ENCODE measurements around the gene LRTM1.

Gene LRTM1

GRCh38 chr3:54889731-54890130 lies 38.1 kb downstream of the LRTM1 start:
- no peak overlapping the region for H3K27ac ChIP-seq (ENCODE audit: low read depth, low read length, poor library complexity, severe bottlenecking)
- TF ChIP-seq EZH2 (IDR thresholded peaks at IDR 0.05; ENCODE audit: borderline replicate concordance, low read length) = no peak
- TF ChIP-seq, protein P1, sequence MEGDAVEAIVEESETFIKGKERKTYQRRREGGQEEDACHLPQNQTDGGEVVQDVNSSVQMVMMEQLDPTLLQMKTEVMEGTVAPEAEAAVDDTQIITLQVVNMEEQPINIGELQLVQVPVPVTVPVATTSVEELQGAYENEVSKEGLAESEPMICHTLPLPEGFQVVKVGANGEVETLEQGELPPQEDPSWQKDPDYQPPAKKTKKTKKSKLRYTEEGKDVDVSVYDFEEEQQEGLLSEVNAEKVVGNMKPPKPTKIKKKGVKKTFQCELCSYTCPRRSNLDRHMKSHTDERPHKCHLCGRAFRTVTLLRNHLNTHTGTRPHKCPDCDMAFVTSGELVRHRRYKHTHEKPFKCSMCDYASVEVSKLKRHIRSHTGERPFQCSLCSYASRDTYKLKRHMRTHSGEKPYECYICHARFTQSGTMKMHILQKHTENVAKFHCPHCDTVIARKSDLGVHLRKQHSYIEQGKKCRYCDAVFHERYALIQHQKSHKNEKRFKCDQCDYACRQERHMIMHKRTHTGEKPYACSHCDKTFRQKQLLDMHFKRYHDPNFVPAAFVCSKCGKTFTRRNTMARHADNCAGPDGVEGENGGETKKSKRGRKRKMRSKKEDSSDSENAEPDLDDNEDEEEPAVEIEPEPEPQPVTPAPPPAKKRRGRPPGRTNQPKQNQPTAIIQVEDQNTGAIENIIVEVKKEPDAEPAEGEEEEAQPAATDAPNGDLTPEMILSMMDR (IDR thresholded peaks at IDR 0.05; ENCODE audit: low read length) = no peak
- no peaks in the 10 kb centered on the region for H3K27me3 ChIP-seq (ENCODE audit: insufficient read depth, low read length)
- no peaks in the 10 kb centered on the region for H3K36me3 ChIP-seq (ENCODE audit: insufficient read depth, low read length)
- H3K9ac ChIP-seq (ENCODE audit: low read length) = no peak overlapping the region
- no peaks in the 10 kb centered on the region for H3K9me3 ChIP-seq (ENCODE audit: low read length)
- no peaks in the 10 kb centered on the region for H3F3A ChIP-seq (ENCODE audit: insufficient read depth, low read length)
- no peaks in the 10 kb centered on the region for H4K20me1 ChIP-seq (ENCODE audit: insufficient read depth, low read length)
- H3K4me2 ChIP-seq (ENCODE audit: low read length) = no peak overlapping the region
- H3K4me3 ChIP-seq (ENCODE audit: low read depth, low read length, poor library complexity, severe bottlenecking) = no peak overlapping the region
- H3K9me2 ChIP-seq (ENCODE audit: low read depth, low read length) = no peaks in the 10 kb centered on the region
- H3K4me1 ChIP-seq (ENCODE audit: insufficient read depth, low read length, severe bottlenecking) = no peaks in the 10 kb centered on the region
- H2AFZ ChIP-seq (ENCODE audit: low read length) = no peak overlapping the region
- no peaks in the 10 kb centered on the region for H3K79me2 ChIP-seq (ENCODE audit: insufficient read depth, low read length)

DNA sequence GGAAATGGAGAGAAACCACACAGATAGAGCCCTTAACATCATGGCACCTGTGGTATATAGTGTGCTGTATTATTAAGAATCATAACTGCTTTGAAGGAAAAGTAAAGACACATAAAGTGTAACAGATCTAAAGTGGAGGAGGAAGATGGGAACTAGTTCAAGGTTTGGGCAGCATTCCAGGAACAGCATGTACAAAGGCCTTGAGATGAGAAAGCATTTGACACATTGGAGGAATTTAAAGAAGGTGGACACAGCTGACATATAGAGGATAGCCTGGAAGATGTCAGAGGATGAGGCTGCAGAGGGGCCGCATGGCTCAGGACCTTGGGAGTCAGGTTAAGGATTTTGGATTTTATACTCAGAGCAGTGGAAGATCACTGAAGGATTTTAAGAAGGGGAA lies 39.0 kb downstream of the LRTM1 start:
- no peaks in the 10 kb centered on the region for H3K9me2 ChIP-seq (ENCODE audit: low read depth, low read length)
- H3K4me1 ChIP-seq (ENCODE audit: insufficient read depth, low read length, severe bottlenecking) = no peaks in the 10 kb centered on the region
- no peak overlapping the region for H3K4me2 ChIP-seq (ENCODE audit: low read length)
- H3K9ac ChIP-seq (ENCODE audit: low read length) = no peak overlapping the region
- H3K9me3 ChIP-seq (ENCODE audit: low read length) = no peaks in the 10 kb centered on the region
- H3K4me3 ChIP-seq (ENCODE audit: low read depth, low read length, poor library complexity, severe bottlenecking) = no peak overlapping the region
- no peaks in the 10 kb centered on the region for H4K20me1 ChIP-seq (ENCODE audit: insufficient read depth, low read length)
- H3F3A ChIP-seq (ENCODE audit: insufficient read depth, low read length) = no peaks in the 10 kb centered on the region
- H3K27me3 ChIP-seq (ENCODE audit: insufficient read depth, low read length) = no peaks in the 10 kb centered on the region
- H3K36me3 ChIP-seq (ENCODE audit: insufficient read depth, low read length) = no peaks in the 10 kb centered on the region
- no peaks in the 10 kb centered on the region for H3K79me2 ChIP-seq (ENCODE audit: insufficient read depth, low read length)
- TF ChIP-seq EZH2 (IDR thresholded peaks at IDR 0.05; ENCODE audit: borderline replicate concordance, low read length) = no peak
- TF ChIP-seq, protein P1 (IDR thresholded peaks at IDR 0.05; ENCODE audit: low read length) = no peak
- no peak overlapping the region for H3K27ac ChIP-seq (ENCODE audit: low read depth, low read length, poor library complexity, severe bottlenecking)
- no peak overlapping the region for H2AFZ ChIP-seq (ENCODE audit: low read length)

DNA sequence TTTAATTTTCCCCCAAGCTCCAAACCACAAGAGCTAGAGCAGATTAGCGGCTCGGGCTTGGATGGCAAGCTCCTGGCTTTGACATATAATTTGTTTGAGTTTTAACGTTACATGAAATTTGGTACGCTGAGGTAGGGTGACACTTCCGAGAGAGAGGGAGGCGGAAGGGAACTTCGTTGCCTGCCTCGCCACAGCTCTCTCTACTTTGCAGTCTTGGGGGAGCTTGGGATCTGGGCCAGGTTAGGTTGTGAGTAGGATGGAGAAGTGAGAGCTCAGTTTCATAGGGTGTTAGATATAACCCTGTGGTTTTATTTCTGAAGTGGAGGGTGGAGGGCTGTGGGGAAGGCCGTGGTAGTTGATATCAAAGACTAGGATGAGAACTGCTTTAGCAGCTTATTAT lies 39.7 kb downstream of the LRTM1 start:
- H3K36me3 ChIP-seq (ENCODE audit: insufficient read depth, low read length) = no peaks in the 10 kb centered on the region
- no peaks in the 10 kb centered on the region for H3K9me2 ChIP-seq (ENCODE audit: low read depth, low read length)
- no peaks in the 10 kb centered on the region for H3K9me3 ChIP-seq (ENCODE audit: low read length)
- H3K4me2 ChIP-seq (ENCODE audit: low read length) = no peak overlapping the region
- no peaks in the 10 kb centered on the region for H4K20me1 ChIP-seq (ENCODE audit: insufficient read depth, low read length)
- no peak overlapping the region for H3K4me3 ChIP-seq (ENCODE audit: low read depth, low read length, poor library complexity, severe bottlenecking)
- H3K4me1 ChIP-seq (ENCODE audit: insufficient read depth, low read length, severe bottlenecking) = no peaks in the 10 kb centered on the region
- H3K9ac ChIP-seq (ENCODE audit: low read length) = no peak overlapping the region
- no peak for TF ChIP-seq EZH2 (IDR thresholded peaks at IDR 0.05; ENCODE audit: borderline replicate concordance, low read length)
- TF ChIP-seq, protein P1 (IDR thresholded peaks at IDR 0.05; ENCODE audit: low read length) = no peak
- H3K79me2 ChIP-seq (ENCODE audit: insufficient read depth, low read length) = no peaks in the 10 kb centered on the region
- no peaks in the 10 kb centered on the region for H3K27me3 ChIP-seq (ENCODE audit: insufficient read depth, low read length)
- H3K27ac ChIP-seq (ENCODE audit: low read depth, low read length, poor library complexity, severe bottlenecking) = no peak overlapping the region
- H3F3A ChIP-seq (ENCODE audit: insufficient read depth, low read length) = no peaks in the 10 kb centered on the region
- no peak overlapping the region for H2AFZ ChIP-seq (ENCODE audit: low read length)
